SK-N-SH (cell line): ENCODE data around the gene HCCS. TPM values are rescaled to one million over a fixed set of nuclear protein-coding genes. Genes with fewer than 3 reads are reported as not detected.

Source experiments
- CTCF ChIA-PET: fragments of 300-600, 350-600 bp; formaldehyde crosslinking; extraction: SDS; loops from one replicate; lab custom pipeline; 2021; lab: Yijun Ruan, JAX
- POLR2A ChIA-PET: fragments of 350-600 bp; sonication (Branson Sonifier 250); formaldehyde crosslinking; extraction: SDS; loops from one replicate; lab custom pipeline; 2020; ENCODE audit warnings: antibody characterized with exemption, inconsistent platforms; lab: Yijun Ruan, JAX
- DNase-seq: peaks from one replicate; pipeline ENCODE4 v3.0.0; 2012
- H2AFZ ChIP-seq: fragments of 200-600 bp; sonication (generic); 2 replicates; pipeline ENCODE4 v1.8.1; 2016; ENCODE audit warnings: antibody characterized with exemption, mild to moderate bottlenecking, low read depth
- H3F3A ChIP-seq: fragments of 200-600 bp; sonication (generic); replicated peaks from 2 replicates; pipeline ENCODE3; 2016; ENCODE audit warnings: antibody characterized with exemption, mild to moderate bottlenecking; ENCODE audit not compliant: insufficient read depth
- H3K27ac ChIP-seq, 2 experiments: fragments of 200-500 bp in 1 of 2; fragments of 200-600 bp in 1 of 2; sonication (Bioruptor generic) in 1 of 2; sonication (generic), shearing (Covaris generic) in 1 of 2; 2 replicates each; pipeline versions ENCODE4 v1.5.1 to v1.6.1; 2014 to 2016; ENCODE audit warnings: low read depth in 2 of 2, inconsistent platforms in 1 of 2, low read length in 1 of 2, mild to moderate bottlenecking in 1 of 2, mixed read lengths in 1 of 2
- H3K27me3 ChIP-seq: fragments of 200-600 bp; sonication (generic), shearing (Covaris generic); 2 replicates; pipeline ENCODE4 v1.6.1; 2016; ENCODE audit warnings: mixed run types; ENCODE audit not compliant: insufficient read depth
- H3K36me3 ChIP-seq, 2 experiments: fragments of 200-500 bp in 1 of 2; fragments of 200-600 bp in 1 of 2; sonication (Bioruptor generic) in 1 of 2; sonication (generic) in 1 of 2; replicated peaks in 1 of 2; 2 replicates each; pipeline versions ENCODE3 to v1.5.1; 2014 to 2016; ENCODE audit warnings: low read length in 1 of 2, mild to moderate bottlenecking in 1 of 2; ENCODE audit not compliant: insufficient read depth in 2 of 2, control insufficient read depth in 1 of 2
- H3K4me1 ChIP-seq, 2 experiments: fragments of 200-500 bp in 1 of 2; fragments of 200-600 bp in 1 of 2; sonication (Bioruptor generic) in 1 of 2; sonication (generic), shearing (Covaris generic) in 1 of 2; 2 replicates each; pipeline versions ENCODE4 v1.5.1 to v1.6.1; 2014 to 2016; ENCODE audit warnings: low read depth in 1 of 2, low read length in 1 of 2, mixed run types in 1 of 2; ENCODE audit not compliant: insufficient read depth in 2 of 2, control insufficient read depth in 1 of 2
- H3K4me2 ChIP-seq: fragments of 200-600 bp; sonication (generic), shearing (Covaris generic); 2 replicates; pipeline ENCODE4 v1.6.1; 2017; ENCODE audit warnings: mixed run types
- H3K4me3 ChIP-seq, 2 experiments: fragments of 200-500 bp in 1 of 2; fragments of 200-600 bp in 1 of 2; sonication (Bioruptor generic) in 1 of 2; sonication (generic), shearing (Covaris generic) in 1 of 2; 2 replicates each; pipeline versions ENCODE4 v1.5.1 to v1.8.1; 2014 to 2016; ENCODE audit warnings: low read depth in 2 of 2, inconsistent platforms in 1 of 2, low read length in 1 of 2, mild to moderate bottlenecking in 1 of 2, mixed read lengths in 1 of 2, moderate library complexity in 1 of 2
- H3K79me2 ChIP-seq: fragments of 200-600 bp; sonication (generic); 2 replicates; pipeline ENCODE4 v1.8.1; 2017; ENCODE audit warnings: mild to moderate bottlenecking; ENCODE audit not compliant: insufficient read depth
- H3K9ac ChIP-seq: fragments of 200-600 bp; sonication (generic); 2 replicates; pipeline ENCODE4 v1.6.1; 2017; ENCODE audit warnings: mixed run types
- H3K9me2 ChIP-seq: fragments of 200-600 bp; sonication (generic); 2 replicates; pipeline ENCODE4 v1.6.1; 2017; ENCODE audit warnings: mixed run types
- H3K9me3 ChIP-seq: fragments of 200-600 bp; sonication (generic); 2 replicates; pipeline ENCODE4 v1.6.1; 2017; ENCODE audit warnings: mixed run types, mild to moderate bottlenecking, moderate library complexity
- H4K20me1 ChIP-seq: fragments of 200-600 bp; sonication (generic); 2 replicates; pipeline ENCODE4 v1.6.1; 2017; ENCODE audit warnings: mild to moderate bottlenecking, mixed run types; ENCODE audit not compliant: insufficient read depth
- EP300 ChIP-seq, 2 experiments: IDR thresholded peaks; 2 replicates each; pipeline versions ENCODE4 v1.4.0 to v1.6.1; 2012; ENCODE audit warnings: borderline replicate concordance in 1 of 2, low read depth in 1 of 2, low read length in 1 of 2
- GATA2 ChIP-seq: sonication (generic); formaldehyde crosslinking; IDR thresholded peaks from 2 replicates; pipeline ENCODE4 v1.5.0; 2020; ENCODE audit warnings: mild to moderate bottlenecking, missing genetic modification reagents
- IRF3 ChIP-seq: fragments of 150-350 bp; IDR thresholded peaks from 2 replicates; pipeline ENCODE4 v1.6.1; 2016; ENCODE audit warnings: mild to moderate bottlenecking, low read depth, low read length
- JUND ChIP-seq: IDR thresholded peaks from 2 replicates; pipeline ENCODE4 v1.4.0; 2012
- MAX ChIP-seq: IDR thresholded peaks from 2 replicates; pipeline ENCODE4 v1.4.0; 2012; ENCODE audit warnings: low read depth
- MEF2A ChIP-seq: IDR thresholded peaks from 2 replicates; pipeline ENCODE4 v1.4.0; 2012; ENCODE audit warnings: low read depth, borderline replicate concordance
- POLR2AphosphoS5 ChIP-seq: IDR thresholded peaks from 2 replicates; pipeline ENCODE4 v1.6.1; 2012; ENCODE audit warnings: low read depth, low read length
- REST ChIP-seq: IDR thresholded peaks from 2 replicates; pipeline ENCODE4 v1.6.1; 2012; ENCODE audit warnings: mild to moderate bottlenecking, low read depth, low read length, moderate library complexity
- RXRA ChIP-seq: IDR thresholded peaks from 2 replicates; pipeline ENCODE4 v1.4.0; 2012; ENCODE audit warnings: low read depth, mild to moderate bottlenecking, borderline replicate concordance
- SIN3A ChIP-seq: IDR thresholded peaks from 2 replicates; pipeline ENCODE4 v1.6.1; 2012; ENCODE audit warnings: low read depth, mild to moderate bottlenecking, low read length, moderate library complexity, borderline replicate concordance
- TEAD4 ChIP-seq: IDR thresholded peaks from 2 replicates; pipeline ENCODE4 v1.4.0; 2012; ENCODE audit warnings: mild to moderate bottlenecking, borderline replicate concordance; ENCODE audit not compliant: insufficient read depth
- USF1 ChIP-seq: IDR thresholded peaks from 2 replicates; pipeline ENCODE4 v1.4.0; 2012; ENCODE audit warnings: low read depth, borderline replicate concordance
- USF2 ChIP-seq: fragments of 150-350 bp; IDR thresholded peaks from 2 replicates; pipeline ENCODE4 v1.6.1; 2017; ENCODE audit warnings: antibody characterized with exemption, low read length, low read depth, borderline replicate concordance
- YY1 ChIP-seq: IDR thresholded peaks from 2 replicates; pipeline ENCODE4 v1.4.0; 2012; ENCODE audit warnings: low read depth, mild to moderate bottlenecking
- WGBS: methylation state at CpG from one replicate; pipeline ENCODE4 v1.1.6; 2017; ENCODE audit warnings: low lambda C conversion rate; 5-methylcytosine and 5-hydroxymethylcytosine counted together
- polyA plus RNA-seq, 3 experiments: library from polyadenylated mRNA; depleted of rRNA; stranded (reverse); fragments of >200 nt; gene quantifications; 2 replicates each; pipeline ENCODE4 v1.2.3, GENCODE V29; 2012

Gene HCCS
- polyA plus RNA-seq, 1 of the 3 experiments (the other 2 are of a cell fraction), result 33.7 TPM

- TF ChIP-seq USF2 (no peak), YY1 (no peak), JUND (no peak), POLR2AphosphoS5 (no peak), TEAD4 (no peak)
These were observed 44.3 kb upstream of the HCCS start (continued) for GRCh38 chrX:11066812-11067211.

- Histone ChIP-seq H3F3A (no peaks in the 10 kb centered on the region), H3K9me3 (no peaks in the 10 kb centered on the region), H3K9ac (no peak overlapping the region), H3K4me1 (no peaks in the 10 kb centered on the region; a peak in 1 of 4 replicates), H3K4me2 (no peak overlapping the region), H3K79me2 (no peaks in the 10 kb centered on the region), H3K27me3 (no peaks in the 10 kb centered on the region), H3K9me2 (no peaks in the 10 kb centered on the region), H3K27ac (no peak overlapping the region), H3K36me3 (no peaks in the 10 kb centered on the region), H3K4me3 (no peak overlapping the region), H2AFZ (no peak overlapping the region), H4K20me1 (no peaks in the 10 kb centered on the region)
- POLR2A ChIA-PET, result no interaction called here
- WGBS, result 43% methylated on average over 1 of the region's 1 CpG
- CTCF ChIA-PET, result no interaction called here
- DNase-seq, result no peak
- TF ChIP-seq USF1 (no peak), REST (no peak), MAX (no peak), MEF2A (no peak), IRF3 (no peak), TEAD4 (no peak), EP300 (IDR thresholded peaks at IDR 0.05; ENCODE audit: borderline replicate concordance in 1 of 2, low read depth in 1 of 2, low read length in 1 of 2) (no peak), GATA2 (CRISPR knock-in tag) (no peak), SIN3A (no peak), RXRA (no peak)
These were observed 37.8 kb upstream of the HCCS start for GRCh38 chrX:11073381-11073780.
